Choroid plexus epithelial cell (primary cell): Measurements from ENCODE around the gene BARX1.

ENCODE experiments used
- DNase-seq: peaks from one replicate; pipeline ENCODE4 v3.0.0-alpha.2; 2010; ENCODE audit warnings: low read depth
- H3K4me3 ChIP-seq: 2 replicates; pipeline ENCODE4 v1.5.1; 2011; ENCODE audit warnings: low read depth, mild to moderate bottlenecking, control low read depth, low read length, moderate library complexity
- TF ChIP-seq, protein P1 (sequence below): conservative IDR thresholded peaks from 2 replicates; pipeline ENCODE4 v1.5.1; 2011; ENCODE audit warnings: low read depth, mild to moderate bottlenecking, control low read depth, inconsistent platforms, low read length, moderate library complexity

BARX1 gene

DNA sequence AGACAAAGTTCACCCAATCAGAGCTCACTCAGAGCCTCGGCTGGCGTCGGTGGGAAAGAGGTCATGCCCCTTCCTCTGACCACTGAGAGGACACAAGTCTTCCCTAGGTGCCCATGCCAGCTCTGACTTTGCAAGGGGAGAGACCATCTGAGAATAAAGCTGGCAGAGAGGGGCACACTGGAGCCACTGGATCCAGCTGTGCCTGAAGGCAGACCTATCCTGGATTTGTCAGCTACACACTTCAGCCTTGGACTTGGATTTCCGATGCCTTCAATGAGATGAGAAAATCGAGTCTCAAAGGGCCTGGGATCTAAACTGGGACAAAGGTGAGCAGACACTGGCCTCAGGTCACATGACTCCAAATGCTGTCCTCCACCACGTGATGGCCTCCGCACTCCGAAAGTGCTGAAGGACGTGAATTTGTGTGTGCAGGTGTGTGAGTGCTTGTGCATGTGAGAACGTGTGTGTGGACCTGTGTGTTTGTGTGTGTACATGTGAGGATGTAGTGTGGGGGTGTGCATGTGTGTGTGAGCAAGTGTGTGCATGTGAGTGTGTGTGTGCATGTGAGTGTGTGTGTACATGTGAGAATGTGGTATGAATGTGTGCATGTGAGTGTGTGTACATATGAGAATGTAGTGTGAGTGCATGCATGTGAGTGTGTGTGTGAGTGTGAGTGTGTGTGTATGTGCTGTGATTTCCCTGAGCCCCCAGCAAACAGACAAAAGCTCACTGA lies 37.9 kb downstream of the BARX1 start:
- TF ChIP-seq, protein P1, sequence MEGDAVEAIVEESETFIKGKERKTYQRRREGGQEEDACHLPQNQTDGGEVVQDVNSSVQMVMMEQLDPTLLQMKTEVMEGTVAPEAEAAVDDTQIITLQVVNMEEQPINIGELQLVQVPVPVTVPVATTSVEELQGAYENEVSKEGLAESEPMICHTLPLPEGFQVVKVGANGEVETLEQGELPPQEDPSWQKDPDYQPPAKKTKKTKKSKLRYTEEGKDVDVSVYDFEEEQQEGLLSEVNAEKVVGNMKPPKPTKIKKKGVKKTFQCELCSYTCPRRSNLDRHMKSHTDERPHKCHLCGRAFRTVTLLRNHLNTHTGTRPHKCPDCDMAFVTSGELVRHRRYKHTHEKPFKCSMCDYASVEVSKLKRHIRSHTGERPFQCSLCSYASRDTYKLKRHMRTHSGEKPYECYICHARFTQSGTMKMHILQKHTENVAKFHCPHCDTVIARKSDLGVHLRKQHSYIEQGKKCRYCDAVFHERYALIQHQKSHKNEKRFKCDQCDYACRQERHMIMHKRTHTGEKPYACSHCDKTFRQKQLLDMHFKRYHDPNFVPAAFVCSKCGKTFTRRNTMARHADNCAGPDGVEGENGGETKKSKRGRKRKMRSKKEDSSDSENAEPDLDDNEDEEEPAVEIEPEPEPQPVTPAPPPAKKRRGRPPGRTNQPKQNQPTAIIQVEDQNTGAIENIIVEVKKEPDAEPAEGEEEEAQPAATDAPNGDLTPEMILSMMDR: no peak
- DNase-seq: no peak
- H3K4me3 ChIP-seq: no peak overlapping the region

DNA sequence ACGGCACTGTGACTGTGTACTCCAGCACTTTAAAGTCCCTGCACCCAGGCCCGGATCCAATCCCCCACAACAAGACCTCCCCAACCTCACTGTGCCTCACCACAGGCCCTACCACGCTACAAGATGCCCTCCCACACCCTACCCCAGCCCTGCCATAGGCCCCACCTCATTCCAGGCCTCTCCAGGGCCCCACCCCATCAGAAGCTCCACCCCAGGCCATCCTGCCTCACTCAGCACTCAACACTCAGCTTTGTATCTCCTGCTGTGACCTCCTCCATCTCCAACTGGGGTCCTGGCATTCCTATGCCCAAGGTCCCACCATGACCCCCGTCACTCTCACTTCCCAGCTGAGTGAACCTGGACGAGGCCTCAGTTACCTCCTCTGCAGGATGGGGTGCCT lies 38.8 kb downstream of the BARX1 start:
- H3K4me3 ChIP-seq: no peak overlapping the region
- no peak for DNase-seq
- TF ChIP-seq, protein P1: no peak

- TF ChIP-seq, protein P1: no peak
- no peak overlapping the region for H3K4me3 ChIP-seq
- DNase-seq: no peak
These were observed 43.2 kb downstream of the BARX1 start for GRCh38 chr9:93911801-93912554.

DNA sequence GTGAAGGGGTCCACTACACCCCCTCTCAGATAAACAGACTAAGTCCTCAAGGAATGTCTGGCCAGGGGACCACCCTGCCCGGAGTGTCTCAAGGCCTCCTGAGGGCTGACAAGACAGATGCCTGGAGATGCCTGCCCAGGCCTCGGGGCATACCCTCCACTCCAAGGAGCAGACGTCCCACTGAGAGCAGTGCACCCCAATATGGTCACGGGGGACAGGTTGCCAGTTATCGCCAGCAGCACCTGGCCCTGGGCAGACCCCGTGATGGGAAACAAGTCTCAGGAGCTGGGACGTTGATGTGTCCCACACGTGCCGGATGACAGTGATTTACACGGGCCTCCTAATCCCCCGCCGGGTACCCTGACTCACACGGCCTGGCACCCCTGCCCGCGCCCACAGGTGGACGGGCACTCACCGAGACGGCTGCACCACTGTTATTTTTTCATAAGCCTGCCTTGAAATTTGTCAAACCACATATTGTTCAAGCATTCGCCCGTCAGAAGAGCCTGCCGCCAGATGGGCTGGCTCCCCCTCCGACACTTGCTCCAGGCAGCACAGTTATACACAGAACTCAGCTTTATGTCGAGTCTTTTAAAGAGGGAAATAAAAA lies 43.9 kb downstream of the BARX1 start:
- TF ChIP-seq, protein P1: no peak
- DNase-seq: no peak
- no peak overlapping the region for H3K4me3 ChIP-seq

DNA sequence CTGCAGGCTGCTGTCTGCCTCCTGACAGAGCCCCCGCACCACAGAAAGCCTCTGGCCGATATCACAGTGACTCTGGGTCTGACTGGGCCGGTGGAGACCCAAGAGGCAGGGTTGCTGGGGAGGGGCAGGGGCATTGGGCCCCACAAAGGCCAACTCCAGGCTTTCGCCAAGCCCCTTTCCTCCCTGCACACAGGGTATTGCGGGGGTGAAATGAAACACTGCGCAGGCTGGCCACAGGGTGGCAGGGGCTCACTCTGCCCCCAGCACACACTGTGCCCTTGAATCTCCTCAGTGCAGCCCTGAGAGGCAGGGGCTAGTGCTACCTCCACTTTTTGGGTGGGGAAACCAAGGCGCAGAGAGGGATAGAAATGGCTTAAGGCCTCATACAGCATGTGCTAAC lies 44.6 kb downstream of the BARX1 start:
- H3K4me3 ChIP-seq: no peak overlapping the region
- no peak for DNase-seq
- TF ChIP-seq, protein P1: no peak

GRCh38 chr9:93910196-93910595 lies 45.0 kb downstream of the BARX1 start:
- no peak for DNase-seq
- H3K4me3 ChIP-seq: no peak overlapping the region
- TF ChIP-seq, protein P1: no peak
